ENCODE data around the gene DCUN1D3.
A peak's percentile ranks its signal among the peaks of the same experiment; 100 is the strongest.

DCUN1D3 gene

DNA sequence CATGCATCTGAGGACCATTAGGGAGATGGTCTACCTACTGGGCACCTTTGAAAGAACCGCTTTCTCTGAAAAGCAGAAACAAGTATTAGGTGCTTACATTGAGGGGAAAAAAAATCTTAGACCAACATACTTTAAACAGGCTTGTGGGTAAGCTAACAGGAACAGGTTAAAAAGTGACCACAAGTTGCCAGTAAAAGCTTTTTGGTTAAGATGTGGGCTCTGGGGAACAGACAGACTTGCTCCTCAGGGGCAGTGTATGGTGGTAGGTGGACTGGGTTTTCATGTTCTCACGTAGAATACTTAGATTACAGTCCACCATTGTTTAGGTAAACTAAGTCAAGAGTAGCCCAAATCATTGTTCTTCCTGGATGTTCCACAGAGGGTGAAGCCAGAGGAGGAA, 52.6 kb downstream of the DCUN1D3 start:
- TF ChIP-seq Cebpa-rat (IDR thresholded peaks at IDR 0.05) = no peak
- Histone ChIP-seq H3K4me1 (peaks cover 31% of the 10 kb centered on the region), H3K27ac (no peak overlapping the region), H3K4me3 (no peak overlapping the region), H4K20me1 (no peaks in the 10 kb centered on the region; the same call in 1 of the 2 replicates), H3K9me3 (no peaks in the 10 kb centered on the region), H3K9ac (no peak overlapping the region), H3K36me3 (no peaks in the 10 kb centered on the region), H3K4me2 (no peak overlapping the region), H3K27me3 (no peaks in the 10 kb centered on the region)

DNA sequence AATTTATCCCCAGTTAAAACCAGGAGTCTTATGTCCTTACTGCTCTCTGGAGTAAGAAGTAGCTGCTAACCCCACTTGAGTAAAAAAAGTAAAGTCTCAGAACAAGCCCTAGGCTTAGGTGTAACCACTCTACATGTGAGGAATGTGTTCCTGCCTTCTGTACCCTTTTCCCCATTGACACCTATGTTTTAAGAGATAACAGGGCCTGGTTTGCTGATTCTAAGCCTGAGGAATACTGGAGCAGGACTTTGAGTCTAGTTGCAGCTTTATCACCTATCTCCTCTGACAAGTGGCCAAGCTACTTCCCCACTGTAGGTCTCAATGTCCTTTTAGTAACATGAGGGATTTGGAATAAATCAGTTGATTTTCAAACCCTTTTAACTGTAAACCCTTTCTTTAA, 53.6 kb downstream of the DCUN1D3 start:
- H3K36me3 ChIP-seq = no peaks in the 10 kb centered on the region
- H3K4me3 ChIP-seq = no peak overlapping the region
- no peaks in the 10 kb centered on the region for H3K9me3 ChIP-seq
- H4K20me1 ChIP-seq = no peaks in the 10 kb centered on the region; the same call in 1 of the 2 replicates
- no peak overlapping the region for H3K9ac ChIP-seq
- H3K27me3 ChIP-seq = no peaks in the 10 kb centered on the region
- no peak for TF ChIP-seq Cebpa-rat (IDR thresholded peaks at IDR 0.05)
- no peak overlapping the region for H3K27ac ChIP-seq
- no peak overlapping the region for H3K4me2 ChIP-seq
- peaks cover 31% of the 10 kb centered on the region for H3K4me1 ChIP-seq

DNA sequence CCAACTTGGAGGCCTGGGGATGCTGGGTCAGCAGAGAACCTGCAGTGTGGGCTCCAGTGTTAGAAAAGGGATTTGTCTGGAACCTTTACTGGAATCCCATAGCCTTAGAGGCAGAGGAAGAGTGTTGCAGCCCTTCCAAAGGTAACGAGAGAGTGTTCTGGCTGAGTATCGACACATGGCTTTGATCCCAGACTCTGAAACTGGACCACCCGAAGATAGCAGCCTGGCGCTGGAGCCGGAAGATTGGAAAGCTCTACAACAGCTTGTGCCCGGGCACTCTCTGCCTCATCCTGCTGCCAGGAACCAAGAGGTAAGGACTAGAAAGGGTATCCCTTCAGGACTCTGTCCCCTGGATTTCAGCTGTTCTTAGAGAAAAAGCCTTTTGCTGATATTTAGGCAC, 54.1 kb downstream of the DCUN1D3 start:
- no peak overlapping the region for H3K4me3 ChIP-seq
- H3K4me2 ChIP-seq = no peak overlapping the region
- no peaks in the 10 kb centered on the region for H4K20me1 ChIP-seq
- H3K36me3 ChIP-seq = no peaks in the 10 kb centered on the region
- no peak overlapping the region for H3K27ac ChIP-seq
- no peaks in the 10 kb centered on the region for H3K27me3 ChIP-seq
- TF ChIP-seq Cebpa-rat (IDR thresholded peaks at IDR 0.05) = no peak
- H3K4me1 ChIP-seq = peaks cover 31% of the 10 kb centered on the region
- H3K9me3 ChIP-seq = no peaks in the 10 kb centered on the region
- H3K9ac ChIP-seq = no peak overlapping the region

DNA sequence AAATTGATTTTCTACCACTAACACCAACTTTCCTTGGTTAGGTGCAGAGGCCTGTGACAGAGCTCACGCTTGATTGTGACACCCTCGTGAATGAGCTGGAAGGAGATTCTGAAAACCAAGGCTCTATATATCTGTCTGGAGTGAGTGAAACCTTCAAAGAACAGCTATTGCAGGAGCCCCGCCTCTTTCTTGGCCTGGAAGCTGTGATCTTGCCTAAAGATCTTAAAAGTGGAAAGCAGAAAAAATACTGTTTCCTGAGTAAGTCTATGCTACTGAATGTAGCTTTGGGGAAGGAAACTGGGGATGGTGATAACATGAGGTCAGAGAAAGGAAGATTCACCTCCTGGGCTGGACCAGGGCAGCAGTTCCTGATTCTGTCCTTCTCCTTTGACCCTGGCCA, 55.6 kb downstream of the DCUN1D3 start:
- Histone ChIP-seq H3K4me1 (peaks cover 31% of the 10 kb centered on the region), H3K4me3 (no peak overlapping the region), H3K4me2 (peak overlapping the region; percentile 64), H3K9ac (peak overlapping the region; percentile 12; the same call in 1 of the 2 replicates), H3K27ac (0 out of 2 replicates have a peak overlapping the region, but pooled peaks have one; percentile 27), H3K36me3 (no peaks in the 10 kb centered on the region), H4K20me1 (no peaks in the 10 kb centered on the region), H3K27me3 (no peaks in the 10 kb centered on the region), H3K9me3 (no peaks in the 10 kb centered on the region)
- no peak for TF ChIP-seq Cebpa-rat (IDR thresholded peaks at IDR 0.05)

DNA sequence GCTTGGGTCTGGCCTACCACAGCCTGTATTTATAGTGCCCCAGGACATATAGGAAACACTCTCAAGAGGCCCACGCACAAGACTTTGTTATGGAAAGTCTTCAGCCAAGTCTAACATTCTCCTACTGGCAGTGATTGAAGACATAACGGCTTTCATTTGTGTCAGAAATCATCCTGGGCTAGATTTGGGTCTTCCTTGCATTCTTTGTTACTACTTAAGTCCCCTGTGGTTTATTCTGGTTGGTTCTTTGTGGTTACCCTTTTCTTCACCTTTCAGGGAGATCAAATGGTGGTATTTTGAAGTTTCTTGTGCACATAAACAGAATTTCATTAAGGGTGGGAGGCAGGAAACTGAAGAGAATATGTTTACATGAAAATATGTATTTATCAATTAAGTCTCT, 56.1 kb downstream of the DCUN1D3 start:
- Histone ChIP-seq H3K4me3 (no peak overlapping the region), H3K27ac (no peak overlapping the region), H4K20me1 (no peaks in the 10 kb centered on the region), H3K9me3 (no peaks in the 10 kb centered on the region), H3K9ac (no peak overlapping the region; the same call in 1 of the 2 replicates), H3K36me3 (no peaks in the 10 kb centered on the region), H3K4me2 (peak overlapping the region; percentile 64), H3K4me1 (peaks cover 31% of the 10 kb centered on the region), H3K27me3 (no peaks in the 10 kb centered on the region)
- TF ChIP-seq Cebpa-rat (IDR thresholded peaks at IDR 0.05) = no peak

DNA sequence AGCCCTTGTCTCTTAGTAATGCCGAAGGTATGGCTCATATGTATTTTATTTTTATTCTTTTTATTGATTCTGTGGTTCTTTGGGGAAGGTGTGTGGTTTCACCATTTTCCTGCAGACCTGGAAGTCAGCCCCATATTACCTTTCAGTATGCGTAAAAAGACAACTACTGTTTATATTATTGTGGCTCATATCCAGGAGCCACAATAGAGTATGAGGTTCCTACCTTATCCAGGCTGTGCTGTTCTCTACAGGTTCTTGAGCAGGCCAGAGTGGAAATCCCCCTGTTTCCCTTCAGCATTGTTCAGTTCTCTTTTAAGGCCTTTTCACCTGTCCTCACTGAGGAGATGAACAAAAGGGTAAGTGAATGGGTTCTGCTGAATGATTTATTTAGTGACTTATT, 60.7 kb downstream of the DCUN1D3 start:
- H3K4me2 ChIP-seq = no peak overlapping the region
- no peak for TF ChIP-seq Cebpa-rat (IDR thresholded peaks at IDR 0.05)
- peaks cover 9% of the 10 kb centered on the region for H3K9me3 ChIP-seq
- H3K27me3 ChIP-seq = no peaks in the 10 kb centered on the region
- H3K36me3 ChIP-seq = no peaks in the 10 kb centered on the region
- H3K9ac ChIP-seq = no peak overlapping the region
- no peak overlapping the region for H3K4me3 ChIP-seq
- H3K27ac ChIP-seq = no peak overlapping the region
- peaks cover 16% of the 10 kb centered on the region for H3K4me1 ChIP-seq
- no peaks in the 10 kb centered on the region for H4K20me1 ChIP-seq

DNA sequence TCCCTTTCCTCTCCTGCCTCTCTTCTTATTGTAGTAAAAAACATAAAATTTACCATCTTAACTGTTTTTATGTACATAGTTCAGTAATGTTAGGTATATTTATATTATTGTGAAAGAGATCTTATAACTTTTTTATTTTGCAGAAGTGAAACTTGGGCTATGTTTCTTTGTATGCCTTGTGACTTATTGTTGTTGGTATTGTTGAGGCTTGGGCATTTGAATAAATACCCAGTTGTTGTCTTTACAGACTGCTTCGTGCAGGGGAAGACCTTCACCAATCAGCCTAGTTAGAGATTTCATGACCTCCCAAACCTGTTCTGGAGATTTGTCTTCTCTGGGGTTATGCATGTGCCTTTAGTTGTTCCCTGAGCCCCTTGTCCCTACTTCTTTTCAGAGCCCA, 61.9 kb downstream of the DCUN1D3 start:
- H3K9me3 ChIP-seq = peaks cover 14% of the 10 kb centered on the region
- no peaks in the 10 kb centered on the region for H4K20me1 ChIP-seq
- H3K4me2 ChIP-seq = no peak overlapping the region
- H3K27me3 ChIP-seq = no peaks in the 10 kb centered on the region
- no peak for TF ChIP-seq Cebpa-rat (IDR thresholded peaks at IDR 0.05)
- H3K4me3 ChIP-seq = no peak overlapping the region
- no peaks in the 10 kb centered on the region for H3K36me3 ChIP-seq
- peaks cover 3% of the 10 kb centered on the region for H3K4me1 ChIP-seq
- no peak overlapping the region for H3K9ac ChIP-seq
- no peak overlapping the region for H3K27ac ChIP-seq

DNA sequence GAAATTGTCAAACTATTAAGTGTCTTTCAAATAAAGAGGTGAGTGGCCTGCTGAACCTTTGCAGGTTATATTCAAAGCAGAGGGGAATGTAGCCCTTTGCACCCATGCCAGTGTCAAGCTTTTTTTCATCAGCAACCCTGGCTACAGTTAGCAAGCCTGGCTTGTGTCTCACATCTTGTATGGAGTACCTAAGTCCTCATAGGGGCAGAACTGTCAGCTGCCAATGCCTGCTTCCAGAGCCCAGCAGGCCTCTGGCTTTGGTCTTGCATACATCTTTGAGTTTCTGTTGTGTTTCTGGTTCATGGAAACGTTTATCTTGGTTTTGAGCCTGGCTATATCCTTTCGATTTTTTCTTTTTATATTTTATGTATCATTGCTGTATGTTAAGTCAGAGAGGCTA, 67.1 kb downstream of the DCUN1D3 start:
- Histone ChIP-seq H3K36me3 (no peaks in the 10 kb centered on the region), H3K27me3 (no peaks in the 10 kb centered on the region), H3K27ac (no peak overlapping the region), H4K20me1 (no peaks in the 10 kb centered on the region), H3K4me2 (no peak overlapping the region), H3K9me3 (peaks cover 14% of the 10 kb centered on the region), H3K9ac (no peak overlapping the region), H3K4me3 (no peak overlapping the region), H3K4me1 (no peaks in the 10 kb centered on the region)
- TF ChIP-seq Cebpa-rat (IDR thresholded peaks at IDR 0.05) = no peak

DNA sequence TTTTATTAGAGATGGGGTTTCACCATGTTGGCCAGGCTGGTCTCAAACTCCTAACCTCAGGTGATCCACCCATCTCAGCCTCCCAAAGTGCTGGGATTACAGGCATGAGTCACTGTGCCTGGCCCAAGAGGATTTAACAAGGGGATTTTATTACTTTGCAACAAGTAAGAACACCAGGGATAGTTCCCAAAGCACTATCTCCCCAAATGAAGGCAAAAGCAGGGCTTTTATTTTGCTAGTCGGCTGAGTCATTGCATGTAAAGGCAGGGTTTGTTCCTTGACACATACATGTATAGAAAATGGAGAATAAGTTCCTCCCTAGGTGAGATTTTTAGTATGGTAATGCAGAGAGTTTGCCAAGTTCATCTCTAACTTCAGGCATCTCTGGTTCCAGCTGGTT, 69.8 kb downstream of the DCUN1D3 start:
- H3K4me1 ChIP-seq = no peaks in the 10 kb centered on the region
- H3K36me3 ChIP-seq = no peaks in the 10 kb centered on the region
- no peaks in the 10 kb centered on the region for H4K20me1 ChIP-seq
- H3K9me3 ChIP-seq = 0 out of 2 replicates have a peak, but pooled peaks cover 6% of the 10 kb centered on the region
- H3K4me2 ChIP-seq = no peak overlapping the region
- H3K27ac ChIP-seq = no peak overlapping the region
- no peak overlapping the region for H3K4me3 ChIP-seq
- no peak overlapping the region for H3K9ac ChIP-seq
- no peaks in the 10 kb centered on the region for H3K27me3 ChIP-seq
- TF ChIP-seq Cebpa-rat (IDR thresholded peaks at IDR 0.05) = no peak

DNA sequence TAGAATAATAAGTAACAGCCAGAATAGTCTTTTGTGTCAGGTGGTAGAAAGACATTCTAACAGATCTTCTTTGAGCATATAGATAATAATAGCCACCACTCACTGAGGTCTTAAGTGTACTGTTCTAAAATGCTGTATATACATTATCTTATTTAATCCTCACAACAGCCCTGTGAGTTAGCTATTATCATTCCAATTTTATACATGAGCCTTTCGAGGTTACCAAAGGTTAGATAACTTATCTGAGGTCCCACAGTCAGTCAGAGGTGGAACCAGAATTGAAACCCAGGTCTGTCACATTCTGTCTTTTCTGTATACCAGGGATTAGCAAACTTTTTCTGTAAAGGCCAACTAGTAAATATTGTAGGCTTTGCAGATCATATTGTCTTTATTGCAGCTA, 70.6 kb downstream of the DCUN1D3 start:
- H3K36me3 ChIP-seq = no peaks in the 10 kb centered on the region

DNA sequence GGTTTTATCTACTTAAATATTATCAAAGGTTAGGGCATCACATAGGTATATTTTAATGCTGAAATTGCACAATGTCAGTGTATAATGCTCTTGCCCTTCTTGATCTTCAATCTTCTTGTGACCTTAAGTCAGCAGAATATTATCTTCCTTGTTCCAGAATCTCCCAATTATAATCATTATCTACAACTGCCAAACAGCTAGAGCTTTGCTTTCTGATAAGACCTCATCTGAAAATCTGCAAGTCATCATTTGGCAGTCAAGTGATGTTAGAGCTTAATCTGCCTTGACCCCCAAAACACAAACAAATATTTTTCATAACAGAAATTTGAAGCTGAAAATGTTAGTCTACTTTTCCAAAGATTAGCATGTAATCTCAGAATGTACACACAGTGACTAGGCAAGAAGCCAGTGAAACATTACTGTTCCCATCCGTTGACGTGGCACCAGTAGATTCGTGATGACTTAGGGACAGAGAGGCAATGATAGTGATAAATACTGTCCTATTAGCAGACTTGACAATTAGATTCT, 74.1 kb downstream of the DCUN1D3 start:
- H3K4me2 ChIP-seq = no peak overlapping the region
- no peak overlapping the region for H3K27ac ChIP-seq

More for the DNA sequence above, 70.6 kb downstream of the DCUN1D3 start:
- H3K9me3 ChIP-seq = 0 out of 2 replicates have a peak, but pooled peaks cover 6% of the 10 kb centered on the region
- no peak for TF ChIP-seq Cebpa-rat (IDR thresholded peaks at IDR 0.05)
- no peaks in the 10 kb centered on the region for H4K20me1 ChIP-seq
- H3K27me3 ChIP-seq = no peaks in the 10 kb centered on the region
- no peaks in the 10 kb centered on the region for H3K4me1 ChIP-seq
- no peak overlapping the region for H3K9ac ChIP-seq
- no peak overlapping the region for H3K4me2 ChIP-seq
- H3K4me3 ChIP-seq = no peak overlapping the region
- no peak overlapping the region for H3K27ac ChIP-seq

More for the DNA sequence above, 74.1 kb downstream of the DCUN1D3 start:
- Histone ChIP-seq H3K9me3 (0 out of 2 replicates have a peak, but pooled peaks cover 3% of the 10 kb centered on the region), H3K27me3 (no peaks in the 10 kb centered on the region), H3K36me3 (no peaks in the 10 kb centered on the region), H3K4me3 (no peak overlapping the region), H3K4me1 (peaks cover 15% of the 10 kb centered on the region), H3K9ac (no peak overlapping the region), H4K20me1 (no peaks in the 10 kb centered on the region)
- no peak for TF ChIP-seq Cebpa-rat (IDR thresholded peaks at IDR 0.05)

All from BLaER1 (cell line).